Spleen (tissue), 7 donors: ENCODE measurements around the gene TTYH1.

Experiments
- POLR2A ChIP-seq, 3 donors: fragments of 450-650 bp; IDR thresholded peaks; one replicate each; pipeline ENCODE4 v1.5.1; 2017; ENCODE audit warnings: antibody characterized with exemption in 3 of 3, mild to moderate bottlenecking in 1 of 3
- POLR2AphosphoS5 ChIP-seq, 3 donors: sonication (generic); formaldehyde crosslinking; IDR thresholded peaks; one replicate each; pipeline ENCODE4 v1.5.1; 2017; ENCODE audit warnings: antibody characterized with exemption in 3 of 3
- TF ChIP-seq, protein P1 (sequence below), 11 experiments: fragments of 200-600 bp in 7 of 11; fragments of 450-650 bp in 4 of 11; sonication (generic) in 4 of 11; IDR thresholded peaks in 8 of 11; conservative IDR thresholded peaks in 3 of 11; 1 replicate in 7 of 11; 2 replicates in 4 of 11; pipeline versions ENCODE4 v1.4.0 to v1.8.0; 2016 to 2021; ENCODE audit warnings: antibody characterized with exemption in 11 of 11, inconsistent platforms in 4 of 11, mild to moderate bottlenecking in 1 of 11
- donor health status: DM: no; HTN: no; CAD: no; lungs with moderate emphysema.
- donor health status: DM: no; HTN: no; CAD: no.
- donor health status: DM: no; HTN: no; CAD: no.

DNA sequence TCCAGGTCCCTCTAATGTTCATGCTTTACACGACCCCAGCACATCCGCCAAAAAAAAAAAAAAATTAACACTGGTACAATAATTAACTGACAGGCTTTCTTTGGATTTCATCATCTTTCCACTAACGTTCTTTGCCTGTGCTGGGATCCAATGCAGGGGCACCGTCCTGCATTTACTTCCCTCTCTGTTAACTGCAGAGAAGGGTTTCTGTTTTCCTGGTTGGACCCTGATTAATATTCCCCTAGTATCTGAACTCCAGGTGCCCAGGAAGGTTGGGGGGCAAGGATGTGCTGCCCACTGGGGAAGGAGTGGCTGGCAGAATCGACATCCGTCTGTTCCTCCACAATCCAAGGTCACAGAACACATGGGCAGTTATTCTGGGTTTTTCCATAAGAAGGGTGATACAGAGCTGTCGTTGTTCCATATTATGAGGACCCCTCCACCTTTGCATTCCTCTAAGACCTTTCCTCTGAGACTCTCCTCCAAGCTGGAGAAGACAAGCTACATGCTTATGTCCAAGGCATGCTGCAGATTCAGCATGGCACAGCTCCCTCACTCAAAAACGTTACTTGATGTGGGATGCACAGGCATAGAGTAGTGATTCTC, 46.1 kb upstream of the TTYH1 start:
- TF ChIP-seq POLR2A (IDR thresholded peaks at IDR 0.05) (no peak), POLR2AphosphoS5 (IDR thresholded peaks at IDR 0.05) (no peak)
- TF ChIP-seq, protein P1, sequence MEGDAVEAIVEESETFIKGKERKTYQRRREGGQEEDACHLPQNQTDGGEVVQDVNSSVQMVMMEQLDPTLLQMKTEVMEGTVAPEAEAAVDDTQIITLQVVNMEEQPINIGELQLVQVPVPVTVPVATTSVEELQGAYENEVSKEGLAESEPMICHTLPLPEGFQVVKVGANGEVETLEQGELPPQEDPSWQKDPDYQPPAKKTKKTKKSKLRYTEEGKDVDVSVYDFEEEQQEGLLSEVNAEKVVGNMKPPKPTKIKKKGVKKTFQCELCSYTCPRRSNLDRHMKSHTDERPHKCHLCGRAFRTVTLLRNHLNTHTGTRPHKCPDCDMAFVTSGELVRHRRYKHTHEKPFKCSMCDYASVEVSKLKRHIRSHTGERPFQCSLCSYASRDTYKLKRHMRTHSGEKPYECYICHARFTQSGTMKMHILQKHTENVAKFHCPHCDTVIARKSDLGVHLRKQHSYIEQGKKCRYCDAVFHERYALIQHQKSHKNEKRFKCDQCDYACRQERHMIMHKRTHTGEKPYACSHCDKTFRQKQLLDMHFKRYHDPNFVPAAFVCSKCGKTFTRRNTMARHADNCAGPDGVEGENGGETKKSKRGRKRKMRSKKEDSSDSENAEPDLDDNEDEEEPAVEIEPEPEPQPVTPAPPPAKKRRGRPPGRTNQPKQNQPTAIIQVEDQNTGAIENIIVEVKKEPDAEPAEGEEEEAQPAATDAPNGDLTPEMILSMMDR (IDR thresholded peaks at IDR 0.05 in 8 of 11, conservative IDR thresholded peaks at IDR 0.05 in 3 of 11), result no peak
